Right renal cortex interstitium (tissue), 3 donors: ENCODE results near the gene FAM20C. TPM values are rescaled to one million over a fixed set of nuclear protein-coding genes. Genes with fewer than 3 reads are reported as not detected.

Source experiments
- DNase-seq, 3 donors: peaks; one replicate each; pipeline ENCODE4 v3.0.0-alpha.2; 2013; ENCODE audit warnings: low read depth in 3 of 3, low spot score in 2 of 3
- polyA plus RNA-seq, 3 donors: library from polyadenylated mRNA; unstranded; fragments of 120-200 nt; gene quantifications; one replicate each; pipeline ENCODE4 v1.2.1, GENCODE V29; 2013; ENCODE audit not compliant: insufficient read length in 3 of 3

Gene FAM20C
- polyA plus RNA-seq, 3 donors: 53.8 to 75.4 (median 59.7) TPM

DNA sequence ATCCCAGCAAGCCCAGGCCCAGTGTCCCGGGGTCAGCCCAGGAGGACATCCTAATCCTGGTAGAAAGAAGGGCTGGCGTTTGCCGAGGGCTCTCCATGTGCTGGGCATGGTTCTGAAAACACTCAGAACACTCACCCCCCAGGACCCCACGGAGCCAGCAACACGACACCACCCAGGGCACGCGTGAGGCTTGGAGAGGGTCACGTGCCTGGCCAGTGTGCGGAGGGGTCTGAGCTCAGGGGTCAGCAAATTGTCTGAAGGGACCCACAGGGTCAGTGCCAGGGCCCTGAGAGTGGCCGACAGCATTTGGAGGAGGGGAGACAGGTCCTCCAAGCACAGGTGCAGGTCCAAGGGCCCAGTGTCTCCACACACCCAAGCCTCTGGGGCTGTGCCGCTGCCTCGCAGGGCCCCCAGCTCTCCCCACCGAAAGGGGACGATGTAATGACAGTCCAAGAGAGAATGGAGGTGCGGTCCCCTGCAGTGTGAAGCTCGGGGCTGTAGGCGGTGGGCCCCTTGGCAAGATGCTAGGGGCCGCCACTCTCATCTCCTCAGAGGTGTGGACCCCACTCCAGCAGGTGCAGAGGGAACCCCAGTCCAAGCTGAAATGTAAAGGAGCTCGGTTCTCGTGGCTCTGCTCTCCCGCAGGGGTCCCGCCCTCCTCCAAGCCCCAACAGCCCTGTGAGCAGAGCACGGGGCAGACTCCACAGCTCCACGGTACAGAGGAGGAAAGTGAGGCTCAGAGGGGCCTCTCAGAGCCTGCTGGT is 105.4 kb downstream of the FAM20C start:
- no peak for DNase-seq

DNA sequence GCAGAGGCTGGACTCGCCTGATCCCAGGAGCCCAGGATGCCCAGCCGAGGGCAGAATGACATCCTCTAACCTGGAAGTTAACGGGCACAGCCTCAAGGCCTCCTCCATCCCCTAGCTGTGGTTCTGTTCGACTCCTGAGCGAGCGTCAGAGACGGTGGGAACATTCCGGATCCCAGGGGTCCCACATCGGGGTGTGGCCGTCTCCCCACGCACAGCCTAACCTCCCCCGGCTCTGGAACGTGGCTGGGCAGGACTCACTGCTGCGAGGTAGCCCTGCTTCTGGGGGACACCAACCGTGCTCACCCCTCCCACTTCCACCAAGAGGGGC is 106.0 kb downstream of the FAM20C start:
- no peak for DNase-seq

DNA sequence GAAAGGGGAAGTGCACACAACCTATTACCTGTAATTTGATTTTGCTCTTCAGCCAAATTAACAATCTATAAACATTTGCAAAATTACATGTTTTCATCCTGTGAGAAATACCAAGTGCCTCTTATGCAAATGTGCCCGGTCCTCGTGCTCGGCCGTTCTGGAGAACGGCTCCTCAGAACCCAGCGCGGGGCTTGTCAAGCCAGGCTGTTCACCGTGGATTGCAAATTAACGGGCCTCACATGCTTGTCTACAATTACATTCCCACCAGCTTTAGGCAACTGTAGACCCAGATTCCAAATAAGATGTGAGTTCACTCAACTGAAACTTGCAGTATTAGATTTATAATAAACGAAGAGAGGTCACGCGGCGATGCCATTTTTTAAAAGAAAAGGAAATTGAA is 106.4 kb downstream of the FAM20C start:
- DNase-seq: no peak

- no peak for DNase-seq
Observed at GRCh38 chr7:299169-299568, 106.8 kb downstream of the FAM20C start.

DNA sequence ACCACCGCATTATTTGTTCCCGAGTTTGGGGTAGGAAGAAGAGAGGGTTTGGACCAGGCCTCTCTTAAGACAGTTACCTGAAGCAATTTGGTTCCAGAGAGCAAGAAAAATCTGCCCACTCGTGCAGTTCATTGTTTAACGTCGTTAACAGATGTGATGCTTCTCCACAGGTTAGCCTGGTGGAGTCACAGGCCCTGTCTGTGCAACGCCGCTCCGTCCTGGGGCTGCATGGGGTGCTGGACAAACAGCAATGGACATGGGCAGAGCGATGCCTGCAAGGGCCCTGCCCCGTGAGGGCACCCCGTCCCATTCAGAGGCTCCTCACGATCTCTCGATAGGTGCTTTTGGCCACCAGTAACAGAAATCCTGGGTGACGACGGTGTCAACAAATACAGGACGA is 107.3 kb downstream of the FAM20C start:
- DNase-seq: no peak

DNA sequence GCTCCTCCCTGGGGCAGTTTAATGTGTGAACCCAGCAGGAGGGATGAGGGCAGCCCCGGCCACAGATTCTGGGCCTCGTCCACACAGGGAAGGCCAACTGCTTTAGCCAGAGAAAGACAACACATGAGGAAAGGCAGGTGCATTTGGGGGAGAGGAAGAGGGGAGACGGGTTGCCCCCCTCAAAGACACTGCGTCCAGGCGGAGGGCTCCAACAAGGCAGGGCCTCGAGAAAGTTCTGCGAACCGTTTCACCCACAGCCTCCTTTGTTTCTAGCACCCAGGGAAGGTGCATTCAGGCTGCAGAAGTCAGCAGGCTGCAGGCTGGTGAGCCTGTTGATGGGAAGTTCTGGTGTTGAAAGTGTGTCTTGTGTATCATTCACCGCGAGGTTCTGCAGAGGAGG is 107.7 kb downstream of the FAM20C start:
- DNase-seq: no peak

DNA sequence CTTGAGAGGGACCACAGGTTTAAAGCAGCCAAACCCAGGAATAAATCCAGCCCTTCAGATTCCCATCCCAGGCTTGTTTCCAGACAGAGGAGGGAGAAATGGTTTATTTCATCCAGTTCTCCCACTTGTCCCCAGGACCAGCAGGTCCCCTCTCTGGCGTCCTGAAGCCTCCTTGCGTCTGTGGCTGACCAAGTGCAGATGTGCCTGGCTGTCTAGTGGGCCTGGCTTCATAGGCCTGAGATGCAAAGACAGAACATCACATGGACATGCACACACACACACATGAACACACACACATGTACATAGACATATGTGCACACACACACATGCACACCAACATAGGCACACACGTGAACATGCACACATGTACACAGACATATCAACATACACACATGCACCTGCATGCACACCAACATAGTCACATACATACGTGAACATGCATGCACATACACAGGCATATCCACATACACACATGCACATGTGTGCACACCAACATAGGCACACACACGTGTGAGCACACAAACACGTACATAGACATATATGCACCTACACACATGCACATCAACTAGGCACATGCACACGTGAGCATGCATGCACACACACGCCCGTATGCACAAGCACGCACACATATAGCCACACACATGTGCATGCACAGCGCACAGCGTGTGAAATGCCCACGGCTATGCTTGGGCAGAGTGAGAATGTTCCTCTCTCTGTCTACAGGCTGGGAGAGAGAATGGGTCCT is 108.3 kb downstream of the FAM20C start:
- DNase-seq: no peak

GRCh38 chr7:301291-302053 is 109.1 kb downstream of the FAM20C start:
- DNase-seq: no peak

- no peak for DNase-seq
Observed at GRCh38 chr7:302054-302992, 110.0 kb downstream of the FAM20C start.

DNA sequence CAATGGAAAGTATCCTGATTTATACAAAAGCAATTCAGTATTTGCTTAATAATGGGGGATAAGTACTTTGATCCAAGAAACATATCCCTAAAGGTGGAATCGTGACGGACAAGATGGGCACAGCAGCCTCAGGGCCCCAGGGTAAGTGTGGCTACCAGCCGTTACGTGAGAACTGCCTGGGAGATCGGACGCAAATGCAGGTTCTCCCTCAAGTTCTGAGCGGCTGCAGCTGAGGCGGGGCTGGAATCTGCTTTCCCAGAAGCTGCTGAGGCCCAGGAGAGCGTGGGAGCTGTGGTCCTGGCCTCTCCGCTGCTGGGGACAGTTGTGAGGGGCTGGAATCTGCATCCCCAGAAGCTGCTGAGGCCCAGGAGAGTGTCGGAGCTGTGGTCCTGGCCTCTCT is 111.1 kb downstream of the FAM20C start:
- DNase-seq: no peak

GRCh38 chr7:303884-304573 is 111.7 kb downstream of the FAM20C start:
- DNase-seq: no peak

GRCh38 chr7:304574-305409 is 112.4 kb downstream of the FAM20C start:
- DNase-seq: no peak

- DNase-seq: no peak
Observed at GRCh38 chr7:305410-306151, 113.2 kb downstream of the FAM20C start.

DNA sequence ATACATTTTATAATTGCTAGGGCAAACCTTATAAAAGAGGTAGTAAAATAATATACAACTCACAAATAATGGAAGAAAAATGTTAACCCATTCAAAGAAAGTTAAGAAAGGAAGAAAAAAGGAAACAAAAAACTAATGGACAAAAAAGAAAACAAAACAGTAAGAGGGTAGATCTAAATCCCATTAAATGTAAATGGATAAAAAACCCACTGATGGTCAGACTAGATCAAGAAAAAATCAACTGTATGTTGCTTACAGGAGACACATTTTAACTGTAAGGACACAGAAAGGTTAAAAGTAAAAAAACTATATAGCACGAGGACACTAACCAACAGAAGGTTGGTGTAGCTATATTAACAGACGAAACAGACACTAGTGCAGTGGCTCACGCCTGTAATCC is 115.6 kb downstream of the FAM20C start:
- no peak for DNase-seq

GRCh38 chr7:309586-310228 is 117.3 kb downstream of the FAM20C start:
- no peak for DNase-seq
